ENCODE data around the gene AQP2.
A peak's percentile ranks its signal among the peaks of the same experiment; 100 is the strongest.

The AQP2 gene

DNA sequence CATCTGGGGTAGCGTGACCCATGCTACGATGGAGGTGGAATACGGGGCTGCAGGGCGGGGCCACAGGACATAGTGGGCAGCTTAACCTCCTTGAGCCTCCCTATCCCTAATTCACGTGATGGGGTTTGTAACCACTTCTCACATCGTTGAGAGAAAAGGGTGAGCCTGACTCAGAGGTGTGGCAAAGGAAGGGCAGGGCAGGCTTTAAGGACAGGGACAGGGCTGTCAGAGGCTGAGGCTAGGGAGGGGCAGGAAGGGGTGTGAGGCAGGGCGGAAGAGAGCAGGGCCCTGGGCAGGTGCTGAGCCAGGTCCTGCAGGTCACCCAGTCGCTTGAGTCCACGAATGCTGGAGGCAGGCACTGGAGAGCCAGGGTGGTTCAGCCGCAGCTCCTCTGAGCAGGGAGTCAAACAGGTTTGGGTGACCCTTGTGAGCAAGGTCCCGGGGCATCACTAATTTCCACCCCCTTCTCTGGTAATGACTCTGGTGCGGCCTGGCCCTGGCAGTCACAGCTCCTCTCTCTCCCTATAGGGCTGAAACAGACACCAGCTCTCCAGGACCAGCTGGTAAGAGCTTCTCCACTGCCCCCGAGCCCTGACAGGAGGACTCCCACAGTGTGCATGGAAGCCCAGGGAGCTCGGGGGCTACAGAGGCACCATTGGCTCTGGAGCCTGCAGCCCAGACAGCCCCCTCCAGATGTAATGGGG is 7.5 kb upstream of the AQP2 start:
- DNase-seq, result no peak

DNA sequence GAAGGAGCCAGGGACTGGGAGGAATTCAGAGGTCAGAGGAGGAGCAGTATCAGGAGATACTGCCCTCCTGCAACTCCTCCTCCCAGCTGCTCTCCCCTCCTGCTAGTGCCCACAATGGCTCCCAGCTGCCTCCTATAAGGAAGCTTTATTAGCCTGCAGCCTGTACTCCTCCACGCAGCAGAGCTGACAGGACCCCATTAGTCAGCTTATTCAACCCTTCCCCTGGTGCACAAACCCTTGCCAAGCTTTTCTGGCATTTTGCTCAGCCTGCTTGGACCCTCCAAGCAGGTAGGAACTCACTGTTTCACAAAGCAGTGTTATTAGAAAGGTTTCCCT is 6.9 kb upstream of the AQP2 start:
- no peak for DNase-seq

DNA sequence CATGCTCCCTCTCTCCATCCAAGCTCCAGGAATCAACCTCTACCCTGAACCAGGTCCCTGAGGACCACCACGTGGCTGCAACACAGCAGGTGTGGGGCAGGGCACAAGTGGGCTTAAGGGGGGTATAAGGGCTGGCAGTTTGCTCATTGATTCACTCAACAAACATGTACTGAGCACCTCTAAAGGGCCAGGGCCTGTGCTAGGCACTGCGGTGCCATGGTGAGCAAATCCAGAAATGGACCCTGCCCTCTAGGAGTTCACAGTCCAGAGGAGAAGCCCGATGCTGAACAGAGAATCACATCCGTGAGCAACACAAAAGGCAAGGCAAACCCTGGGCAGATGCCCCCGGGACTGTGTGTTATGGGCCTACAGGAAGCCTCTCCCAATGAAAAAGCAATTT is 6.5 kb upstream of the AQP2 start:
- no peak for DNase-seq

DNA sequence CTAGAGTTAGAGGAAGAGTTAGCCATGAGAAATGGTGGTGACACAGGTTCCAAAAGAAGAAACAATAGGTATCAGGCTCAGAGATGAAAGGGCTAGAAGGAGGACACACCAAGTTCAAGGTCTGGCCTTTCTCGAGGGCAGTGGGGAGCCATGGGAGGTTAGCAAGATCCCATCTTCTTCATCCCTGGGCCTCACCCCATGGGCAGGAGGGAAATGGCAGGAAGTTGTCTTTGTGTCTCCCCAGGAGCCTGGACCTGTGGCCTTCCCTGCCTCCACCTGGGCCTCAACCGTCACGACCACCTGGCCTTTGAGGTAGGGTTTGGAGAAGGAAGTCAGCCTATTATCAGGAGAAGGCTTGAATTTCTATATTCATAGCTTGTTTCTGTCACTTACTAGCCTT is 5.8 kb upstream of the AQP2 start:
- no peak for DNase-seq

DNA sequence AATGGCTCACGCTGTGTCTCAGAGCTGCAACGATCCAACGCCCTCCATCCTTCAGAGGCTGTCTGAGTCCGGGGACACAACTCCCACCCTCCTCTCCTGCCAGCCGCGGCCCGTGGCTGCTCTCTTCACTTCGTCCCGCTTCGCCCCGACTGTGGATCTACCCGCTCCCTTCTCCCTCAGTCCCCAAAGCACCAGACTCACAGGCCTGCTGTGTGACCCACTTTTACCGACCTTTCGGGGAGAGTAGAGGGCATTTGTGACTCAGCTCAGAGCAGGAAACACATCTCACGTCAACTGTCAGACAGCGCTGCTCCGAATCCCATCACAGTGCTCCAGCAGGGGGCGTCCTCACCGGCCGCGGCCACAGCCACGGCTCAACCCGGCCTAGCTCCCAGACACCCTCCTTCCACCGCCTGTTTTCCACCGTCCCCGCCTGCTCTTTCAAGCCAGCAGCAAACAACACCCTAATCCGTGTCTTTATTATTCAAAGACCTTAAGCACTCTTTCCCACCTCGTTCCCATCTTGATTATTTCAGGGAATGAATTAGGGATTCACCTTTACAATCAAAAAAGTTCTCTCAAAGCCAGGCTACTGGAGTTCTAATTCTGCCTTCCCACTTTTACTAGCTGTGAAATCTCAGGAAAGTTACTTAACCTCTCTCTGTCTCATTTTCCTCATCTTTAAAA is 5.0 kb upstream of the AQP2 start:
- DNase-seq, result peak; percentile 85

DNA sequence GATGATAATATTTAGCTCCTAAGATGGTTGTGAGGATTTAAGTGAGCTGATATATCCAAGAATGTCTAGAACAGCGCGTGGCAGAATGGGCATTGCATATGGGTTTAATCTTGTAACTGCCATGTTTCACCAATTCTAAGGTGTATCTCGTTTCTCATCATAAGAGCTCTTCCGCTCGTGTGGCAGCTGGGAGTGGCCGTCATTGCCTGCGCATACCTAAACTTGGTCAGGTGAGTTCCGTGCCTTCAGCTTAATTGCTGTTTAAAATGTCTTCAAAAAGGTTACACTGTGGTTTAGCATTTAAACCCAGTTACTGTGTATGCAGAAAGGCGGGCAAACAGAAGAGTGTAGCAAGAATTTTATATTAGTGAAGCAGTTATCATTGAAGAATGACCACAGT is 4.5 kb upstream of the AQP2 start:
- DNase-seq, result no peak

DNA sequence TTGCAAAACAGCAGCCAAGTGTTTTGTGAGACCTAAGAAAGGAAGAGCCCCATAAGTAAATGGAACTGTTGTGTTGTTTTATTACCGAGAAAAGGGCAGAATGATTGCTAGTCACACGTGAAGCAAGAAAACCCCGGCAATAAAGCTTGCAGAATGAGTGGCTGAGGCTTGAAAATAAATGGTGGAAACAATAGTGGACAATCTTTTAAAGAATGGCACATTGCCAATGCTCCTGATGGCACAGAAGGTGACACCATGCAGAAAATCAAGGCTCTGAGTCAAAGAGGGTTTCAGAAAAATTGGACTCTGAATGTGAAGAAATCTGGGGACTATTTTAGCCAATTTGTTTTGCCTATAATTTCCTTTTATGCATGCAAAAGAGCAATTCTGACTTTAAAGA is 4.0 kb upstream of the AQP2 start:
- no peak for DNase-seq

DNA sequence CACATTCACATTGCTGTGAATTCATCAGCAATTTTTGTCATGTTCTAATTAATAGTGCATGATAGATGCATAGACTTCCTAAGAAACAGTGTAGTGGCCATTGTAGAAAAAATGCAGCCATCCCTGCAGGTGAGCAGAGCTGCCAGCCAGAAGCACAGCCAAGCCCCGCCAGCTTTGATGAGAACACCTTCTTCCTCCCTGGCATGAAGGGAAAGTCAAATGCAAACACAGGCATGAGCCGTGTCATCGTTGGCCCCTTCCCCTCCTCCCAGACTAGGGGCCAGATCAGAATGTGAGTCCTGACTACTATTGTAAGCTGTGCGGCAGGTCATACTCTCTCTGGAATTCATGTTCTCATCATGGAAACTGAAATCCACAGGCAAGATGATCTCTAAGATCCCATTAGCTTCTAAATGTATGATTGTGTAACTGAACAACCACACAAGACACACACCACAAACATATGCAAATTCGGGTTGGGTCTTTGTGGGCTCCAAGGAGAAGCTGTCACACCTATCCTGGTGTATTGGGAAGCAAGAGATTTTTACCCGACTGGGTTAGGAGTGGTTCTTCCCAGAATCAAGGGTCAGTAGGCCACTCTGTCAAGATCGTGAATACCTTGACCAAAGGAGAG is 2.8 kb upstream of the AQP2 start:
- no peak for DNase-seq

DNA sequence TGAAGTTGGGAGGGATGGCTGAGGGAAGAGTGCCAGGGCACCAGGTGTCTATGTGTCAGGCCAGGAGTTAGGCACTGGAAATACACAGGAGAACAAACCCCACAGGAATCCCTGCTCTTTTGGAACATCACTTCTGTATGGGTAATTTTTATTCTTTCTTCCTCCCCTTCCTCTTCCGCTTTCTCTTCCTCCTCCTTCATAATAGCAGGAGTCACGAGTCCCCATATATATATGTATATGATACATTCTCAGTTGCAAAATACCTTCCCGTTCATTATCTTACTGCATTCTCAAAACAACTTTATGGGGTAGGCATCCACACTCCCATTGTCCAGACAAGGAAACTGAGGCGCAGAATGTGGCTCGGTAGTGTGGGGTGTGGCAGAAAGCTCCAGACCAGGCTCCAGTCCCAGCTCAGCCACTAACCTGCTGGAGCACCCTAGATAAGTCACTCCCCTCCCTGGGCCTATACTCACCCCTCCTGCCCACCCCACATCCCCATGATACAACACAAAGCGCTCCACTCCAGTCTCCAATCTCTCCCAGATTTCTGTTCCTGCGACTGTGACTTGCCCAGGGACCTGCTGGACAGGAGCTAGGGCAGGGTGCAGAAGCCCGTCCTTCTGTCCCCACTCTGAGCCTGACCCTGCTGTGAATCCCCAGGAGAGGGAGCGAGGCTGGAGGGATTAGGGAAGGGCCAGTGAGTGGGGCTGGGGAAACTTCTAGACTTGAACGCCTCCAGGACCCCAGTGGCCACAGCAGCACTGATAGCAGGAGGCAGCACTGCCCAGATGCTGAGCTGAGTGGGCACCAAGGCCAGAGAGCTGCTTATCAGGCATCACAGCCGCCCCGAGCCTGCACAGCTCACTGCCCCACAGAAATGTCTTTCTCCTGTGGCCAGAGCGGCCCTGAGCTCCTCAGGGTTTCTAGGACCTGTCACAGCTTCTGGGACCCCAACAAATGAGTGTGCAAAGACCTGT is 1.4 kb upstream of the AQP2 start:
- DNase-seq, result no peak

DNA sequence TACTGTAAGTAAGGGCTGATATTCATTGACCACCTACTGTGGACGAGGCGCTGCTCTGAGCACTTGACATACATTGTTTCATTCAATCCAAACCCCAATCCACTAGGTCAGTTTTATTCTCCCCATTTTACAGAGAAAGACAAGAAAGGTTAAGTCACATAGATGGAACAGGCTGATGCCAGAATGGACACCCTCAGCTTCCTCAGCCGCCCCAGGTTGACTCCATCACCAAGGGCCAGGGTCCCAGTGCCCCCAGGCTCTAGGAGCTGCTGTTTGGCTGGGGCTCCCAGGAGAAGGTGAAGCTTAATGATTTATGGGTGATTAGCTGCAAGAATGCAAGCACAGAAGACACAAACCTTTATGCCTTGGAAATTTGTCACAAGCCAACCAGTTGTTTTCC is 671 bp upstream of the AQP2 start:
- DNase-seq, result no peak

DNA sequence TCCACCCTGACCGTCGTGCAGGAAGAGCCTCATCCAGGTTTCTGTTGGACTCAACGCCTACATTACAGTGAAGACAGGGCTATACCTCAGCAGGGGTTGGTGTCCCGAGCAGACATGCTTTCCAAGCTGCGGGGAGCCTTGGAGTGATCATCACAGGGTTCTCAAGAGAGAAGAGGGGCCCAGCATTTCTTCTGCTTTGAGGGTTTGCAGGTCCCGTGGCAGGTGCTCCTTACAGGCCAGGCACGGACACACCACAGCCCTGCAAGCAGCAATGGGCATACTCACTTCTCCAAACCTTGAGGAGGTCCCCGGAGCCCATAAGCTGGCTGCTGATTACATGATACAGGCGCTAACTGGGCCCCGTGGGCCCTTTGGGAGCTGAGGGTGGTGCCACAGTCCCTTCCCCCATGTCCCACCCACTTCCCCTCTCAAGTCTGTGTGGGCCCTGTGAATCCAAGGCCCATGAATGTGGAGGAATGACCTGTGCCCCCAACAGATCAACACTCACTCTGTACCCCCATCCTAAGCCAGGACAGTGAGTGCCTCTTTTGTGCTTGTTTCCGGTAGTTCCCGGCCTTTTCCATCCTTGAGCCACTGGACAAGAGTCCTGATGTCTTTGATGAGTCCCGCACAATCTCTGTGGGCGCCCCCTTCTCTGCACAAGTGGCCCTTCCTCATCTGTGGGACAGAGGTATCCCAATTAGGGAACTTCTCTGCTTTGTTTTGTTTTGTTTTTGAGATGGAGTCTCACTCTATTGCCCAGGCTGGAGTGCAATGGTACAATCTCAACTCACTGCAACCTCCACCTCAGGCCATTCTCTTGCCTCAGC is 1.1 kb downstream of the AQP2 start:
- DNase-seq, result no peak

DNA sequence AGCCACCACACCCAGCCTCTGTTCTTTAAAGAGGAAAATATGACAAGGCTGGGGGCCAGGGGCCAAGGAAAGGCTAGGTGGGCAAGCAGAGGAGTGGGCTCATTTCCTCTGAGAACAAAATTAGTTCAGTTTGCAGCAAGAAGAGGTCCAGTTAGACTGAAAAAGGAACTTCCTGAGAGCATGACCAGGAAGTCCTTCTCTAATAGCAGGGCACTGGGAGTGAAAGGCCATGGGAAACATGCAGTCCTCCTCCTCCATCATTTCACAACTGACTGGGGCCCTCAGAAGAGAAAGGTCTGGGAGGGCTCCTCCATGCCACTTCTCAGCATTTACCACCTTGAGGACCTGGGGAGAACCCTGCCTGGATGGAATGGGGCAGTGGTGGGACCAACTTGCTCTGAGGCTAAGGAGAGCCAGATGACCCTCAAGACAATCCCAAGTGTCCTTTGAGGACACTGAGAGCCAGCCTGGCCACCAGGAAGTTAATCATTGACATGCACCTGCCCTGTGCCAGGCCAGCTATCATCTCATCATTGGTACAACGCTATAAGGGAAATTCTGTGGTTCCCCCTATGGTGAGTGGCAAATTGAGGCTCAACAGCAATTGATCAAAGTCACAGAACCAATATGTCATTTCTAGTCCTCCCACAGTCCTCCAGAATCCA is 2.0 kb downstream of the AQP2 start:
- DNase-seq, result no peak

DNA sequence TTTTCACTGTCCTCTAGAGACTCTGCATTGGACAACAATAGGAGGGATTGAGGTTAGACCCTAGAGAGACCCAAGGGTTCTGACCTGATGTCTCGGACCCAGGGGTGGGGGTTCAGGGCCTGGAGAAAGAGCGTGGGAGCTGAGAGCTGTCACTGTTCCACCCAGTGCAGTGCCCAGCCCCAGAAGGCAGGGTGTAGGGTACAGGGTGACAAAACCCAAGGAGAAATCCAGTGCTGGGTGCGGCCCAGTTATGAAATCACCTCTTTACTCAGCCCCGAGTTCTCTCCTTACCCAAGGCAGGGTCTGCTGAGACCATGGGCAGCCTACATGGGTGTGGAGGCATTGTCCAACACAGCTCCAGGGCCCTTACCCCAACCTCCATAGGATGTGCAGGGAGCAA is 2.6 kb downstream of the AQP2 start:
- DNase-seq, result no peak

DNA sequence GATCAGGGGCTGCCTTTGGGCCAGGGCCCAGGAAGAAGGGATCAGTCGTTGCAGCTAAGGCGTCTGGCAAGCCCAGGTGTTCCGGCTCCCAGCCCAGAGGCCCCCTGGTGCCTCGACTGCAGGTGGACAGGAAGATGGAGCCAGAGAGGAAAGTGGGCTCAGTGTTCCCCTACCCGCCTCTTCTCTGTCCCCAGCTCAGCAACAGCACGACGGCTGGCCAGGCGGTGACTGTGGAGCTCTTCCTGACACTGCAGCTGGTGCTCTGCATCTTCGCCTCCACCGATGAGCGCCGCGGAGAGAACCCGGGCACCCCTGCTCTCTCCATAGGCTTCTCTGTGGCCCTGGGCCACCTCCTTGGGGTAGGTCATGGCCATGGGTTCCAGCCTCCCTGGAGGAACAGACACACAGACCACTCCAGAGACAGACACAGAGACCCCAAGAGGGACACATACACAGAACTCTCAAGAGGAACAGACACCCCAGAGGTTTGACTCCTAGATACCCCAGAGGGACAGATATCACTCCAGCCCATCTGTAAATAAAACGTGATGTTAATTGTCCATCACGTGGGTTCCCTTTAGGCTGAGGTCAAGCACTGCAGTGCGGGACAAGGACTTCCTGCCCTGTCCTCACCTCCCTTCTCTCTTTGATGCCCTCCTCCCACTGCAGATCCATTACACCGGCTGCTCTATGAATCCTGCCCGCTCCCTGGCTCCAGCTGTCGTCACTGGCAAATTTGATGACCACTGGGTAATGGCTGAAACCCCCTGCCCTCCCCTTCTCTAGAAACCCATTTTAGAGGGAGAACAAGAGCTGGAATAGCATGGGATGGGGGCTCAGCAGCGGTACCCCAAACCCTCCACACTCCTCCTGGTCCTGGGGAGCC is 3.7 kb downstream of the AQP2 start:
- DNase-seq, result no peak

DNA sequence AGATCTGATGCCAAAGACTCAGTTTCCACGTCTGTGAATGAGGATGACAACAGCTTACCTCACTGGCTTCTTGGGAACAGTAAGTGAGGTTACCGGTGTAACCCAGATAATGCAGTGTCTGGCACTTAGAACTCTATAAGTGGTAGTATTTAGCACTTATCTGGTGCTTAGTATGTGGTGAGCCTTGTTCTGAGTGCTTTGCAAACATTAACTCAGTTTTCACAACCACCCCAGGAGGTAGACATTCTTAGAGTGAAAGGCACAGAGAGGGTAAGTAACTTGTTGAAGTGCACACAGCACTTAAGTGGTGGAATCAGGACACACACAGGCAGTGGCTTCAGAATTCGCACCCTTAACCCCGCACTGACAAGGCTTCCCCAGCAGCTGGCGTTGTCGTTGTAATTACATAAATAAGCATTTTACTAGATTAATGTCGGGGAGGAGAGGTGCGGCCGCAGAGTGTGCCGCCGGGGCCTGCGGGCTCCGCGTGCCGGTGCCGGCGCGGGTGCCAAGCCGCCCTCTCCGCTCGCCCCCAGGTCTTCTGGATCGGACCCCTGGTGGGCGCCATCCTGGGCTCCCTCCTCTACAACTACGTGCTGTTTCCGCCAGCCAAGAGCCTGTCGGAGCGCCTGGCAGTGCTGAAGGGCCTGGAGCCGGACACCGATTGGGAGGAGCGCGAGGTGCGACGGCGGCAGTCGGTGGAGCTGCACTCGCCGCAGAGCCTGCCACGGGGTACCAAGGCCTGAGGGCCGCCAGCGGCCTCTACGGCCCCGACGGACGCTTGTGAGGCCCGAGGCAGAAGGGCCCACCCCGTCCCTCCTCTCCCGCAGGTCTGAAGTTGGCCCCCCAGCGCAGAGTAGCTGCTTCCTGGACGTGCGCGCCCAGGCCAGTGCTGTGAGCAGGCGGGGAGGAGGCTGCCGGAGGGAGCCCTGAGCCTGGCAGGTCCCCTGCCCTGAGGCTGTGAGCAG is 4.6 kb downstream of the AQP2 start:
- DNase-seq, result no peak

DNA sequence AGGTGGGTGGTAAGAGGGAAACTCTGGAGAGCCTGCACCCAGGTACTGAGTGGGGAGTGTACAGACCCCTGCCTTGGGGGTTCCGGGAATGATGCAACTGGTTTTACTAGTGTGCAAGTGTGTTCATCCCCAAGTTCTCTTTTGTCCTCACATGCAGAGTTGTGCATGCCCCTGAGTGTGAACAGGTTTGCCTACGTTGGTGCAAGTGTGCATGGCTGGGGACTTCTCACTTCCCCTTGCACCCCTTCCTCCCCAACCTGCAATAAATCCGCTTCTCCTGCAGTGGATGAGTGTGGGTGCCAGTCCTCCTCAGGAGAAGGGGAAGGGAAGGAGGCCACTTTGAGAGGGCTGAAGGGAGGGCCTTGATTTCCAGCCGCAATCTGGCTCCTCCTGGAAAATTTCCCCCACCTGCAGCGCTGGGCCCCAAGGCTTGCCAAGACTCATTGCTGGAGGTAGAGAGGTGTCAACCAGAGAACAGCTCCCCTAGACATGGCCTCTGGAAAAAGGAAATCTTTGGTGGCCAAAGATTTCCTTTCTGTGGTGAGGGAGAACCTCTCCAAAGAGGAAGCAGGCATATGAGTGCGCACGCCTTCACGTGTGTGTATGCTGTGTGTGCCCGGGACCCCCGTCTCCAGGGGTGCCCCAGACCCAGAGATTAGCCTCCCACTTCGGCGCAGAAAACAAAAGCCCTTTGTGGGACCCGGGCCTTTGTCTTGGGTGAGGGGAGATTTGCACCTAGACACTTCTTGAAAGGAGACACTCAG is 5.5 kb downstream of the AQP2 start:
- DNase-seq, result no peak

DNA sequence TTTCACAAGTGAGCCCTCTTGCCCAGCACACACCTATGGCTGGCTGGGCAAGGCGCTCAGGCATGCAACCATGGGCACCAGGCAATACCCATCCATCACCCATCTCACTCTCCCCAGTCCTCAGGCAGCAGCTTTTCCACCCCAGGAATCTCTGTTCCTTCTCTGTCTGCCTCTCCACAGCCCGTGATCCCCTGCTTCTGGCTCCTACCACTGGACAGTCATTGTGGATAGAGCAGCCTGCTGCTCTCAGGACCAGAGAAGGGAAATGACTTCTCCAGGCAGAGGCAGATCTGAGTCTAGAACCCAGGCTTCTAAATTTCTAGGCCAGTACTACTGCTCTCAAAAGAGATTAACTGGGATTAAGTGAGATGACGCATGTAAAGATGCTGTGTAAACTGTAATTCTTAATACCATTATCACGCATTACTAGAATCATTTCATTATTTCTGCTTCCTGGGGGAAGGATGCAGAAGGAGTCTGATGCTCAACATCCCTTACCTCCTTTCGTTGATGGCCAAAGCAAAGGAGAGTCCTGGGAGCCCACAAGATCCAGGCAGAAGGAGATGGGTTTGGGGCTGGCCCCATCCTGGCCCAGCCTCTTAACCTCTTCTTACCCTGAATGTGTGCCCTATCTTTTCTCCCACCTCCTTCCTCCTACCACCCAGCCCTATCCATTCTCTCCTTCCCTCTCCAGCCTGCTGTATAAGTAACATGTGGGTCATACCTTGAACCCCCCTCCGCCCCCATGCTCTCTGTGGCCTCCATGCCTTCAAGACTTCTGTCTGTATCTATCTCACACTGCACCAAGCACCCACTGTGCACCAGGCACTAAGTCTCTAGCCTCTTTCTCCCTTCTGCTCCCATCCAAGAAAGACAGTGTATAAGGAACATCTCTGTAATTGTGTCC is 6.4 kb downstream of the AQP2 start:
- DNase-seq, result no peak

DNA sequence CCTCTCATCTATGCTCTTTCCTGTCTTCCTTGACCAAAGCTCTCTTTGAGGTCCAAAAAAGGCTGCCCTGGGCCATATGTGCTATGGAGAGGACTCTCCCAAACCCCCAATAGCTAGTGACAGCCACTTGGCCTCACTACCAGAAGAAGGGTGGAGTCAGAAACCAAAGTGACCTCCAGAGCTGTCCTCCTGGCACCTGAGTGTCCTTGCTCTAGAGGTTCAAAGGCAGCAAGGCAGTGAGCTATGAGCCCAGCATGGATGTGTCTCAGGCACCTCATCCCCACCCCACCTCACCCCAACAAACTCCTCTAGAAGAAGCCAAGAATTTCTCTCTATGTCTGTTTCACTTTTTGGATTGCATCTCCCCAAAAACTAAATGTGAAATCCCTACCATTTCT is 7.0 kb downstream of the AQP2 start:
- DNase-seq, result no peak

All from activated T-cell treated with anti-CD3 and anti-CD28 coated beads, Interleukin-2, amount 50 U/mL, for 1 hour (primary cell).